ENCODE results near the gene ALG3. TPM values are rescaled to one million over a fixed set of nuclear protein-coding genes. Genes with fewer than 3 reads are reported as not detected.

Gene ALG3
- total RNA-seq, 1 donor from 2014 or later, result 34.0 TPM

DNA sequence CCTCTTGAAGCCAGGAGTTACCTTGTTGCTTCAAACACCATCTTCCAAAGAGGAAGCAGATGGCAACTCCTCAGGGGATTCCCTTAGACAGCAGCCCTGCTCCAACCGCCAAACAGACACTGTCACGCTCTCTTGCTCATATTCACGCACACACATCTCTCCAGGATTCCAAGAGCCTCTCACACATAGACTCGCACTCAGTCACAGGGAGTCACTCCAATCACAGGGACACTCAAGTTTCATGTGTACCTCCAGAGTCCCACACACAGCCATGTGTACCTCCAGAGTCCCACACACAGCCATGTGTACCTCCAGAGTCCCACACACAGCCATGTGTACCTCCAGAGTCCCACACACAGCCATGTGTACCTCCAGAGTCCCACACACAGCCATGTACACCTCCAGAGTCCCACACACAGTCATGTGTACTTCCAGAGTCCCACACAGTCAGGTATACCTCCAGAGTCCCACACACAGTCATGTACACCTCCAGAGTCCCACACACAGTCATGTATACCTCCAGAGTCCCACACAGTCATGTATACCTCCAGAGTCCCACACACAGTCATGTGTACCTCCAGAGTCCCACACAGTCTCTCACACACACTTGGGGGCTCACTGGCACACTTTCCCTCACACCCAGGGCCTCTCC lies 13.3 kb downstream of the ALG3 start:
- no peaks in the 10 kb centered on the region for H3K36me3 Mint-ChIP-seq (ENCODE audit: low read depth)
- H3K9me3 Mint-ChIP-seq, result no peaks in the 10 kb centered on the region
- H3K27me3 Mint-ChIP-seq, result peaks cover 26% of the 10 kb centered on the region
- ChIA-PET POLR2A (no interaction called here), CTCF (interaction anchor here (2.9 kb wide), 1 partner anchor 8 kb away, joined by 12 read pairs; no protein-coding TSS in a partner anchor)
- DNase-seq (no peak), ATAC-seq (ENCODE audit: low read depth) (no peak)
- no peak overlapping the region for H3K27ac Mint-ChIP-seq
- TF ChIP-seq CTCF (IDR thresholded peaks at IDR 0.05), result no peak
- intact Hi-C loops (cut with micrococcal nuclease), result no loop called here
- H3K4me3 Mint-ChIP-seq, result no peak overlapping the region
- H3K4me1 Mint-ChIP-seq, result peaks cover 10% of the 10 kb centered on the region

DNA sequence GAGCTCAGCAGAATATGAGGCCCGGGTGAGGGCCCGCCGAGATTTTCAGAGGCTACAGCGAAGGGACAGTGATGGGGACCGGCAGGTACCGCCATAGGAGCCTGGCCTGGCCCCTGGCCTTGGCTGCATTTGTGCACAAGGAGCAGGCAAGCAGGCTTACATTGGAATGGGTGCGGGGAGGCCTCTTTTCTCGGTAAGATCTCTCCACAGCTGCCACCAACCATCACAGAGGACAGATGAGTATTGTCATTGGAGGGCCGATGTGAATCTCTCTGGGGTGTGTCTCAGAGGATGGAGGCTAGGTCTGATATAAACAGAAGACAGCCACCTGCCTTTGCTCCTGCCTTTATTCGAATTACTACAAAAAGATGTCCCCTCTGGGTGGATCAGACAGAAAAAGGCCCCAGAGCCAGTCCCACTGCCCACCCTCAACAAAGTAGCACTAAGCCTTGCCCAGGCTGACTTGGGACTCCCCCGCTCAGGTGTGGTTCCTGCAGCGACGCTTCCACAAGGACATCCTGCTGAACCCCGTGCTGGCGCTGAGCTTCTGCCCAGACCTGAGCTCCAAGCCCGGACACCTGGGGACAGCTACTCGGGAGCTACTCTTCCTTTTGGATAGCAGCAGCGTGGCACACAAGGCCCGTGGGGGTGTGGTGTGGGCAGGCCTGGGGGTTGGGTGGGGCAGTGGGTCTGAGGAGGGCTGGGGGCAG lies 13.9 kb downstream of the ALG3 start:
- no peak overlapping the region for H3K27ac Mint-ChIP-seq
- H3K4me1 Mint-ChIP-seq, result peaks cover 10% of the 10 kb centered on the region
- intact Hi-C loops (cut with micrococcal nuclease), result no loop called here
- DNase-seq (no peak), ATAC-seq (ENCODE audit: low read depth) (no peak)
- no peaks in the 10 kb centered on the region for H3K36me3 Mint-ChIP-seq (ENCODE audit: low read depth)
- CTCF ChIA-PET, result no interaction called here
- TF ChIP-seq CTCF (IDR thresholded peaks at IDR 0.05), result no peak
- H3K27me3 Mint-ChIP-seq, result peaks cover 26% of the 10 kb centered on the region
- H3K9me3 Mint-ChIP-seq, result no peaks in the 10 kb centered on the region
- no peak overlapping the region for H3K4me3 Mint-ChIP-seq
- POLR2A ChIA-PET, result no interaction called here

GRCh38 chr3:184234224-184234623 lies 14.5 kb downstream of the ALG3 start:
- DNase-seq (no peak), ATAC-seq (ENCODE audit: low read depth) (no peak)
- H3K4me1 Mint-ChIP-seq, result peaks cover 10% of the 10 kb centered on the region
- H3K36me3 Mint-ChIP-seq (ENCODE audit: low read depth), result no peaks in the 10 kb centered on the region
- H3K27me3 Mint-ChIP-seq, result peaks cover 26% of the 10 kb centered on the region
- ChIA-PET CTCF (no interaction called here), POLR2A (no interaction called here)
- no peak for TF ChIP-seq CTCF (IDR thresholded peaks at IDR 0.05)
- no peaks in the 10 kb centered on the region for H3K9me3 Mint-ChIP-seq
- H3K4me3 Mint-ChIP-seq, result no peak overlapping the region
- intact Hi-C loops (cut with micrococcal nuclease), result no loop called here
- H3K27ac Mint-ChIP-seq, result no peak overlapping the region

DNA sequence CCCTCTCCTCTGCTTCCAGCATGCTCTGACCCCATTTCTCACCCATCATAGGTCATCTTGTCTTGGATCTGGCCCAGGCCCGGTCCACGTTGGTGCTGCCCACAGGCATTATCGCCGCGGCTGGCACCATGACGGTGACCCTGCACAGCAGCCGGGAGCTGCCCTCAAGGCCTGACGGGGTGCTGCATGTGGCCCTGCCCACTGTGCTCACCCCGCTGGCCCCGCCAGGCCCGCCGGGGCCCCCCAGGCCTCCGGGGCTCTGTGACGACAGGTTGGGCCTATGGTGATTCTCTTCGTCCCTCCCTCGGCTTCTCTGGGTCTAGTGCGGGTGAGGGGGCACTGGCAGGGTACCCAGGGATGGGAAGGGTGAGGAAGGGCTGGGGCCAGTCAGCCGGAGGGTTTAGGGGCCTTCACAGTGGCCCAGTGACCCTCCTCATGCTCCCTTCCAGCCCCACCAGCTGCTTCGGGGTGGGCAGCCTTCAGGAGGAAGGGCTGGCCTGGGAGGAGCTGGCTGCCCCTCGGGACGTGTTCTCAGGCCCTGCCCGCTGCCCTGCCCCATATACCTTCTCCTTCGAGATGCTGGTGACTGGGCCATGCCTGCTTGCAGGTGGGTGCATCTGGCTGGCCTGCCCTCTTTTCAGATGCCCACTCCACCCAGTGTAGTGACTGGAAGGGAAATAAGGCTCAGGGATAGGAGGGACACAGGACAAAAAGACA lies 15.5 kb downstream of the ALG3 start:
- ATAC-seq (ENCODE audit: low read depth) (no peak), DNase-seq (no peak)
- Mint-ChIP-seq H3K27me3 (peaks cover 32% of the 10 kb centered on the region), H3K4me3 (no peak overlapping the region), H3K27ac (no peak overlapping the region), H3K9me3 (no peaks in the 10 kb centered on the region), H3K36me3 (ENCODE audit: low read depth) (no peaks in the 10 kb centered on the region), H3K4me1 (peaks cover 15% of the 10 kb centered on the region)
- ChIA-PET POLR2A (no interaction called here), CTCF (no interaction called here)
- no peak for TF ChIP-seq CTCF (IDR thresholded peaks at IDR 0.05)
- intact Hi-C loops (cut with micrococcal nuclease), result no loop called here

DNA sequence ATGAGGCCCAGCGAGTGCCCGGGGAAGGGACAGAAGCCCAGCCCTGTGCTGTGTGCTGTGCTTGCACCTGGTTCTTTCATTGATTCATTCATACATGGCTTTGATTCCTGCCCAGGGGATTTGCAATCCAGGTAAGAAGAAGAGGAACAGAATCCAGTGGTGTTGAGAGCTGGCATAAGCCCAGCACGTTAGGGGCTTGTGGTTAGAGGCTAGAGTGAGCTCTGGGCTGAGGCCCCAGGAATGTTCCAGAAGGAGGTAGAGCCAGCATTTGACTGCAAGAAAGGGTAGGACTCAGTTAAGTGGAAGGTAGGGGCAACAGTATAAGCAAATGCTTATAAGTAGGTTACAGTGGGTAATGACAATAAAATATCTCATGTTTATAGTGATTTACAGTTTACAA lies 17.1 kb downstream of the ALG3 start:
- CTCF ChIA-PET, result interaction anchor here (1.1 kb wide), 1 partner anchor 18 kb away, joined by 4 read pairs; the partner anchor contains the start of gene EEF1AKMT4
- no peak for ATAC-seq (ENCODE audit: low read depth)
- no peak for TF ChIP-seq CTCF (IDR thresholded peaks at IDR 0.05)

More for the DNA sequence above, 17.1 kb downstream of the ALG3 start:
- Mint-ChIP-seq H3K27ac (no peak overlapping the region), H3K4me1 (peaks cover 15% of the 10 kb centered on the region), H3K4me3 (peak overlapping the region; percentile 81), H3K36me3 (ENCODE audit: low read depth) (no peaks in the 10 kb centered on the region), H3K9me3 (no peaks in the 10 kb centered on the region), H3K27me3 (peaks cover 37% of the 10 kb centered on the region)
- intact Hi-C loops (cut with micrococcal nuclease), result no loop called here
- DNase-seq, result no peak
- POLR2A ChIA-PET, result no interaction called here

Measured in activated B cell treated with CpG ODN at 0.5 μM for 24 hours (primary cell).